IMR-90 (cell line): ENCODE results near the gene FTL. TPM values are rescaled to one million over a fixed set of nuclear protein-coding genes. Genes with fewer than 3 reads are reported as not detected.

Experiments
- ATAC-seq: fragments of 200-7000 bp; cut with Tn5 transposase; 2 replicates; pipeline ENCODE4 v1.9.1; 2020; ENCODE audit warnings: low read depth, mild to moderate bottlenecking, moderate library complexity
- BruUV-seq: library from RNA; stranded (reverse); fragments of 400-500 nt; replicated peaks from 2 replicates; lab custom pipeline; 2021; lab: Mats Ljungman, UMichigan
- CTCF ChIA-PET: fragments of 300-600 bp; formaldehyde crosslinking; extraction: SDS; loops from one replicate; lab custom pipeline; 2021; ENCODE audit warnings: antibody characterized with exemption; lab: Yijun Ruan, JAX
- POLR2A ChIA-PET: fragments of 300-600 bp; sonication (Branson Sonifier 250); formaldehyde crosslinking; loops from one replicate; lab custom pipeline; 2022; ENCODE audit warnings: antibody characterized with exemption; ENCODE audit not compliant: unreplicated experiment; lab: Charles Lee
- DNase-seq: peaks from one replicate; pipeline ENCODE4 v3.0.0; 2013
- H2AFZ ChIP-seq: replicated peaks from 2 replicates; pipeline ENCODE3; 2013; ENCODE audit warnings: low read length, mild to moderate bottlenecking; ENCODE audit not compliant: poor library complexity
- H2AK5ac ChIP-seq: 2 replicates; pipeline ENCODE4 v1.6.1; 2013; ENCODE audit warnings: low read depth, low read length, inconsistent platforms
- H2AK9ac ChIP-seq: replicated peaks from 2 replicates; pipeline ENCODE3; 2013; ENCODE audit warnings: mild to moderate bottlenecking, low read depth, low read length, moderate library complexity; ENCODE audit not compliant: poor library complexity
- H2BK120ac ChIP-seq: 2 replicates; pipeline ENCODE4 v1.6.1; 2013; ENCODE audit warnings: low read depth, low read length, inconsistent platforms
- H2BK15ac ChIP-seq: 3 replicates; pipeline ENCODE4 v1.6.1; 2013; ENCODE audit warnings: low read depth, low read length, inconsistent platforms
- H2BK20ac ChIP-seq: 2 replicates; pipeline ENCODE4 v1.6.1; 2013; ENCODE audit warnings: low read depth, mild to moderate bottlenecking, inconsistent platforms, low read length, moderate library complexity
- H2BK5ac ChIP-seq: 2 replicates; pipeline ENCODE4 v1.6.1; 2013; ENCODE audit warnings: mild to moderate bottlenecking, low read depth, low read length, inconsistent platforms; ENCODE audit not compliant: poor library complexity, severe bottlenecking
- H3K14ac ChIP-seq: replicated peaks from 2 replicates; pipeline ENCODE4 v1.6.1; 2013; ENCODE audit warnings: low read depth, low read length, inconsistent platforms
- H3K18ac ChIP-seq: 2 replicates; pipeline ENCODE4 v1.6.1; 2013; ENCODE audit warnings: low read depth, low read length, control low read depth
- H3K23ac ChIP-seq: 2 replicates; pipeline ENCODE4 v1.6.1; 2013; ENCODE audit warnings: low read depth, low read length, inconsistent platforms
- H3K27ac ChIP-seq: 2 replicates; pipeline ENCODE4 v1.5.1; 2013; ENCODE audit warnings: mild to moderate bottlenecking, control low read depth, low read length; ENCODE audit not compliant: insufficient read depth
- H3K27me3 ChIP-seq: 2 replicates; pipeline ENCODE4 v1.6.1; 2013; ENCODE audit warnings: low read length; ENCODE audit not compliant: control insufficient read depth, insufficient read depth
- H3K36me3 ChIP-seq: 2 replicates; pipeline ENCODE4 v1.6.1; 2013; ENCODE audit warnings: low read length, mixed read lengths; ENCODE audit not compliant: control insufficient read depth, insufficient read depth
- H3K4ac ChIP-seq: 2 replicates; pipeline ENCODE4 v1.6.1; 2013; ENCODE audit warnings: low read depth, low read length, inconsistent platforms
- H3K4me1 ChIP-seq: 2 replicates; pipeline ENCODE4 v1.6.1; 2013; ENCODE audit warnings: low read length, mixed read lengths; ENCODE audit not compliant: control insufficient read depth, insufficient read depth
- H3K4me2 ChIP-seq: 2 replicates; pipeline ENCODE4 v1.6.1; 2013; ENCODE audit warnings: low read depth, mild to moderate bottlenecking, control low read depth, low read length, moderate library complexity
- H3K4me3 ChIP-seq: 2 replicates; pipeline ENCODE4 v1.5.1; 2013; ENCODE audit warnings: low read depth, mild to moderate bottlenecking, control low read depth, low read length, moderate library complexity; ENCODE audit not compliant: insufficient read depth
- H3K56ac ChIP-seq: 2 replicates; pipeline ENCODE4 v1.6.1; 2013; ENCODE audit warnings: low read length, inconsistent platforms; ENCODE audit not compliant: insufficient read depth; ENCODE audit errors: extremely low read depth
- H3K79me1 ChIP-seq, 2 experiments: 2 replicates each; pipeline ENCODE4 v1.6.1; 2013; ENCODE audit warnings: low read length in 2 of 2, inconsistent platforms in 1 of 2, low read depth in 1 of 2
- H3K9ac ChIP-seq: 2 replicates; pipeline ENCODE4 v1.6.1; 2013; ENCODE audit warnings: low read depth, low read length, control low read depth
- H3K9me1 ChIP-seq: 2 replicates; pipeline ENCODE4 v1.6.1; 2013; ENCODE audit warnings: low read length, inconsistent platforms; ENCODE audit not compliant: insufficient read depth
- H3K9me3 ChIP-seq: 2 replicates; pipeline ENCODE4 v1.6.1; 2013; ENCODE audit warnings: low read length; ENCODE audit not compliant: control insufficient read depth, insufficient read depth
- H4K20me1 ChIP-seq: 2 replicates; pipeline ENCODE4 v1.6.1; 2013; ENCODE audit warnings: low read length, inconsistent platforms; ENCODE audit not compliant: insufficient read depth
- H4K5ac ChIP-seq: 2 replicates; pipeline ENCODE4 v1.6.1; 2013; ENCODE audit warnings: mild to moderate bottlenecking, low read depth, low read length, control low read depth
- H4K8ac ChIP-seq, 2 experiments: 2 replicates each; pipeline ENCODE4 v1.6.1; 2013; ENCODE audit warnings: low read depth in 2 of 2, low read length in 2 of 2, control low read depth in 1 of 2, inconsistent platforms in 1 of 2
- H4K91ac ChIP-seq: 2 replicates; pipeline ENCODE4 v1.6.1; 2013; ENCODE audit warnings: low read depth, low read length, inconsistent platforms; ENCODE audit not compliant: insufficient read depth
- BHLHE40 ChIP-seq: fragments of 150-350 bp; IDR thresholded peaks from 2 replicates; pipeline ENCODE4 v1.6.1; 2016; ENCODE audit warnings: mild to moderate bottlenecking, low read depth, low read length
- CEBPB ChIP-seq: IDR thresholded peaks from 2 replicates; pipeline ENCODE4 v1.6.1; 2012; ENCODE audit warnings: low read depth, low read length, improper control_type of control experiment
- CTCF ChIP-seq: conservative IDR thresholded peaks from 2 replicates; pipeline ENCODE4 v1.5.1; 2012; ENCODE audit warnings: mild to moderate bottlenecking, low read depth, low read length, improper control_type of control experiment
- FOS ChIP-seq: fragments of 150-350 bp; IDR thresholded peaks from 2 replicates; pipeline ENCODE4 v1.6.1; 2016; ENCODE audit warnings: low read depth, low read length
- MAFK ChIP-seq: IDR thresholded peaks from 2 replicates; pipeline ENCODE4 v1.6.1; 2012; ENCODE audit warnings: low read depth, low read length, improper control_type of control experiment
- POLR2A ChIP-seq: IDR thresholded peaks from 2 replicates; pipeline ENCODE4 v1.6.1; 2012; ENCODE audit warnings: mild to moderate bottlenecking, low read depth, low read length
- WGBS, 2 experiments: methylation state at CpG; one replicate each; pipeline versions ENCODE4 v1.1.5 to v1.1.7; 2013; ENCODE audit warnings: missing lambda C conversion rate in 2 of 2; ENCODE audit not compliant: insufficient read length in 1 of 2; ENCODE audit errors: extremely low coverage in 2 of 2; 5-methylcytosine and 5-hydroxymethylcytosine counted together
- dilution Hi-C: fragments of 300-500 bp; cut with HindIII; formaldehyde crosslinking; loops from one replicate; pipeline ENCODE4 v1.14.3; 2018; ENCODE audit warnings: low sequenced_read_pairs; ENCODE audit not compliant: unreplicated experiment
- in situ Hi-C: fragments of 300-500 bp; cut with MboI; formaldehyde crosslinking; loops from 3 replicates; pipeline ENCODE4 v1.14.3; 2019; ENCODE audit warnings: low sequenced_read_pairs, inconsistent platforms, mixed read lengths
- intact Hi-C: fragments of 100-400 bp; cut with micrococcal nuclease; formaldehyde crosslinking; loops from 2 replicates; pipeline ENCODE4 v1.10.0; 2022
- polyA plus RNA-seq, 3 experiments: library from polyadenylated mRNA; depleted of rRNA; stranded (reverse); fragments of >200 nt; gene quantifications; 2 replicates each; pipeline ENCODE4 v1.2.3, GENCODE V29; 2012; ENCODE audit warnings: low replicate concordance in 1 of 3
- total RNA-seq: library from RNA; depleted of rRNA; stranded (reverse); fragments of >200 nt; gene quantifications from 2 replicates; pipeline ENCODE4 v1.2.3, GENCODE V29; 2012

The FTL gene
- total and polyA plus RNA-seq, 2 of the 4 experiments (the other 2 are of a cell fraction) = 1,057 to 2,944 TPM

- H4K8ac ChIP-seq = no peak overlapping the region
- no peaks in the 10 kb centered on the region; a peak in 1 of 4 replicates for H3K79me1 ChIP-seq
- no peaks in the 10 kb centered on the region for H3K36me3 ChIP-seq
- no peak overlapping the region for H2BK20ac ChIP-seq
- no peak overlapping the region for H4K5ac ChIP-seq
- POLR2A ChIA-PET = no interaction called here
- H2AK9ac ChIP-seq = no peak overlapping the region
- no peak overlapping the region for H2AK5ac ChIP-seq
- no peak overlapping the region for H3K56ac ChIP-seq
- H3K4me3 ChIP-seq = no peak overlapping the region
- no peak overlapping the region for H3K18ac ChIP-seq
- no peaks in the 10 kb centered on the region for H3K27me3 ChIP-seq
- no peak overlapping the region for H3K14ac ChIP-seq
- H2BK15ac ChIP-seq = no peak overlapping the region
- no peak for TF ChIP-seq CTCF
- no peak for TF ChIP-seq MAFK
- TF ChIP-seq FOS = no peak
- no peak for TF ChIP-seq CEBPB
- TF ChIP-seq POLR2A = no peak
- no peak for TF ChIP-seq BHLHE40
- 90% methylated on average over 15 of the region's 19 CpGs; no CpG with 5 or more reads in 1 of the 2 experiments for WGBS, 2 experiments
- BruUV-seq = no TSS peak
- no peak overlapping the region for H3K4me2 ChIP-seq
- no peak overlapping the region for H4K91ac ChIP-seq
- H3K27ac ChIP-seq = no peak overlapping the region
- H3K9me3 ChIP-seq = no peaks in the 10 kb centered on the region
- dilution Hi-C loops = no loop called here
- DNase-seq (no peak), ATAC-seq (no peak)
- H3K4me1 ChIP-seq = no peaks in the 10 kb centered on the region
- H3K23ac ChIP-seq = no peak overlapping the region
- H4K20me1 ChIP-seq = no peaks in the 10 kb centered on the region
- H2BK5ac ChIP-seq = no peak overlapping the region
- in situ Hi-C loops = no loop called here
- no peak overlapping the region for H3K4ac ChIP-seq
- intact Hi-C loops = no loop called here
- H2BK120ac ChIP-seq = no peak overlapping the region
- no peaks in the 10 kb centered on the region for H3K9me1 ChIP-seq
- CTCF ChIA-PET = no interaction called here
- no peak overlapping the region for H2AFZ ChIP-seq
- H3K9ac ChIP-seq = no peak overlapping the region
These were observed 30.3 kb upstream of the FTL start for GRCh38 chr19:48934837-48935236.
